TTC549 (cell line): ENCODE measurements around the gene ARHGEF18.
"Not testable (repeated sequence)": the region's sequence is repeated elsewhere in the genome, so short reads cannot be mapped to it uniquely, and the experiment has no call there.

Experiments
- FAIRE-seq: peaks from 2 replicates; lab custom pipeline; 2012; peaks lifted over from hg19 to GRCh38; lab: Jason Lieb, UNC

The ARHGEF18 gene

DNA sequence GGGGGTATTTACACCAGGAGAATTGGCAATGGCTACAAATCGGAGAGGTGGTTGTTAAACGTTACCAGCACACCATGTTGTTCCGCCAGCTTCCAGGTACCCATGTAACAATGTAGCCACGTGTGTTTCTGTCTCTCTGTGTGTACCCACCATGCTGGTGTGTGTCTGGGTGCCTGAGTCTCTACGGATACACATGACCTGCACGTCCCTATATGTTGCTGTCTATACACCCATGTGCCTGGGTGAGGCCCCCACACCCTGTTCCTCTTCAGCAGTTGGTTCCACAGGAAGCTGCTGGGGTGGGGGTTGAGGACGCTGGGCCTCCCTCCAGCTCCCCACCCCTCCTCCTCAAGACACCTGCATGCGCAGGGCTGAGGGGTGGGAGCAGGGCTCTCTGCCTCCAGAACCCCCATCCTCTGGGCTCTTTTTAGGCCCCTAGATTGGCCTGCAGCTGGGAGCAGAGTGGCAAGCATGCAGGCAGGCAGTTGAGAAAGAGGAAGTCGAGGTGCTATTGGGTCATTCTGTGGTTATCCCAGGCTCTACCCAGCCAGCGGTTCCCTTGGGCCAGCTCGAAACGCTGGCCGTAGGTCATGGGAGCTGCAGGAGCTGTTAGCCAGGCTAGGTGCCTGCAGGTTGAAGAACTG, at the start of gene ARHGEF18:
Gene ARHGEF18, plus strand, starts transcription at position 351 of the 644 bp plus-strand sequence. CDS start 13,954 bp downstream, outside the sequence.
- FAIRE-seq: no peak

GRCh38 chr19:7301525-7301924, 47.2 kb upstream of the ARHGEF18 start:
- FAIRE-seq: no peak

DNA sequence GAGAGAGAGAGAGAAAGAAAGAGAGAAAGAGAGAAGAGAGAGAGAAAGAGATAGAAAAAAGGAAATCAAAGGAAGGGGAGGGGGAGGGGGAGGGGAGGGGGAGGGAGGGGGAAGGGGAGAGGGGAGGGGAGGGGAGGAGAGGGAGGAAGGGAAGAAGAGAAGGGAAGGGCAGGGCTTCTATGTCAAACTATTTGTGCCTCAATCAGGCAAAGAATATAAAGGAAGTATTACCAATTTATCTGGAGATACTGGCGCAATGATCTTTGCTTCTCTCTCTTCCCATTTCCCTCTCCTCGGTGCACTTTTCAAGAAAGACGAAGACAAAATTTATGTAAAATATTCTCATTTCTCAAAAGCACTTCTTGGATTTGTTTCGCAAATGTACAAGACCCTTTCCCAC, 45.3 kb upstream of the ARHGEF18 start:
- FAIRE-seq: no peak

DNA sequence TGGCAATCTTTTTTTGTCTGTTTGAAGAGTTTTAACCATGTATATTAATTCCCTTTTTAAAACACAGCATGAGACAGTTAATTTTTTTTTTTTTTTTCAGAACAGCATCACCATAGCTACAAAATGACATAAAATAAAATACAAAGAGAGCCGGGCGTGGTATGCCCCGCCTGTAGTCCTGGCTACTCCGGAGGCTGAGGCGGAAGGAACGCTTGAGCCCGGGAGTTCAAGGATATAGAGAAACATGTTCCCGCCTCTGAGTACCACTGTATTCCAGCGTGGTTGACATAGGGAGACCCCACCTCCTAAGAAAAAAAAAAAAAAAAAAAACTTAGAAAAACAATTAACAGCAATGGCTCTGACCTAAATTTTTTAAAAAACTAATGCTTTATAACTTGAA, 44.5 kb upstream of the ARHGEF18 start:
- no peak for FAIRE-seq

- no peak for FAIRE-seq
Measured at GRCh38 chr19:7307590-7308218, 41.0 kb upstream of the ARHGEF18 start.

DNA sequence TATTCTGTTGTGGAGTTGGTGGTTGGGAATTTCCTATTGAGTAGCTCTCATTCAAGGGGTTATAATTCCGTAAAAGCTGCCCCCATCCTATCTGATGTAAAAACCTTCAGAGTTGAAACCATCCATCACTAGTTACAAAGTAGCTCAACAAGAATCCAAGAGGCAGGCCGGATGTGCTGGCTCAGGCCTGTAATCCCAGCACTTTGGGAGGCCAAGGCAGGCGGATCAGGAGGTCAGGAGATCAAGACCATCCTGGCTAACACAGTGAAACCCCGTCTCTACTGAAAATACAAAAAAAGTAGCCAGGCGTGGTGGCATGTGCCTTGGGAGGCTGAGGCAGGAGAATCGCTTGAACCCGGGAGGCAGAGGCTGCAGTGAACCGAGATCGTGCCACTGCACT, 40.4 kb upstream of the ARHGEF18 start:
- FAIRE-seq: not testable (repeated sequence)

DNA sequence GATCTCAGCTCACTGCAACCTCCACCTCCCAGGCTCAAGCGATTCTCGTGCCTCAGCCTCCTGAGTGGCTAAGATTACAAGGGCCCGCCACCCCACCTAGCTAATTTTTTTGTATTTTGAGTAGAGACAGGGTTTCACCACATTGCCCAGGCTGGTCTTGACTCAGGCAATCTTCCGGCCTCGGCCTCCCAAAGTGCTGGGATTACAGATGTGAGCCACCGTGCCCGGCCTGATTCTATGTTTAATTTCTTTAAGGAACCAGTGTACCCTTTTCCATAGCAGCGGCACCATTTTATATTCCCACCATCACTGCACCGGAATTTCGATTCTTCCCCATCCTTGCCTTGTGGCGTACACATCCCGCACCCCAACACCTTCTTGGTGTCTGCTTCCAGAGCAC, 36.8 kb upstream of the ARHGEF18 start:
- no peak for FAIRE-seq

DNA sequence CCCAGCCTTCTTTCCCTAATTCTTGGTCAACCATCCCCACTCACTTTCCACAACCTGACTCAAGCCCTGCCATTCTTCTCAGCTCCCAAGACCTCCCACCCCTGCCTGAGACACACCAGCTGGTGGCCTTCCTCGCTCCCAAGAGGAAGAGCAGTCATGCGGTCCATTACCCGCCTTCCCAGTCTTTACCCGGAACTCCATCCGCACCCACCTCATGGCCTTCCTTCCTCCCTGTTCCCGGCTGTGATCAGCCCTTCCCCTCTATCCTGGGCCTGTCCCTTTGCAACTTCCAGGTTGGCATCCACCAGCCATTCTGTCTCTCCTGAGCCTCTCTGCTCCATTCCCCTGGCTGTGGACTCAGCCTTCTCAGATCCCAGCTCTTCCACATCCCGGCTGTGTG, 35.9 kb upstream of the ARHGEF18 start:
- no peak for FAIRE-seq

DNA sequence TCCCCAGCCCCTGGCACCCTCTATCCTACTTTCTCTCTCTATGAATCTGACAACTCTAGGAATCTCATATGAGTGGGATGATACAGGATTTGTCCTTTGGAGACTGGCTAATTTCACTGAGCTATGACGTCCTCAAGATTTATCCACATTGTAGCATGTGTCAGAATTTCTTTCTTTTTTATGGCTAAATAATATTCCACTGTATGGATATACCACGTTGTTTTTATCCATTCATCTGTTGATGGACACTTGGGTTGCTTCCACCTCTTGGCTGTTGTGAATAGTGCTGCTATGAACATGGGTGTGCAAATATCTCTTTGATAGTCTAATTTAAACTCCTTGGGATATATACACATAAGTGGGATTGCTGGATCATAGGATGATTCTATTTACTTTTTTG, 30.6 kb upstream of the ARHGEF18 start:
- FAIRE-seq: no peak

- no peak for FAIRE-seq
Measured at GRCh38 chr19:7326105-7326877, 22.4 kb upstream of the ARHGEF18 start.

DNA sequence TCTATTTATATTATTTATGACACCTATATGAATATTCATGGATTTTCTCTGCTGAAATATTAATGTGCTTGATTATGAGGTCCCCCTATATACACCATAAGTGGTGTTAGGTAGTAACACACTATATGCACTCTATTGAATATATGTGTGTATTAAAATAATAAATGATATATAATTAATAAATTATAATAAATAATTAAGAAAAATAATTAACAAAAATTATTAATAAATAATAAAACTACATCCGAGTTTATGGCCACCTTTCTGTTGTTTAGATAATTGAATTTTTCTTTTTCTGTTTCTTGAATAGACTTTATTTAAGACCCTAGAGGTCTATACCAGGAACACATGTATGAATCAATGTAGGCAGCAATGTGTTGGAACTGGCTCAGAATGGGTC, 20.9 kb upstream of the ARHGEF18 start:
- FAIRE-seq: no peak

DNA sequence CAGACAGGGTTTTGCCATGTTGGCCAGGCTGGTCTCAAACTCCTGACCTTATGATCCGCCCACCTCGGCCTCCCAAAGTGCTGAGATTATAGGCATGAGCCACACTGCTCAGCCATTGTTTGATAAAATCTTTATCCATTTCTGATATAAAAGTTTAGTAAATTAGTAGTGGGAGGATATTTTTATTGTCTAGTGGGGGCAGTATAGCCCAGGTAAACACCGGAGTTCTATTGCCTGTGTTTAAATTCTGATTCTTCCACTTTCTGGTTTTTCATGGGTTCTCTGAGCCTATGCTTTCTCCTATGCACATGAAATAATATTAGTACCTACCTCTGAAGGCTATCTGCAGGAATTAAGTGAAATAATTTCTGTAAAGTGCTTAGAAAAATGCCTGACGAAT, 20.1 kb upstream of the ARHGEF18 start:
- FAIRE-seq: no peak

GRCh38 chr19:7331446-7331845, 17.3 kb upstream of the ARHGEF18 start:
- FAIRE-seq: no peak

GRCh38 chr19:7333198-7334118, 15.3 kb upstream of the ARHGEF18 start:
- no peak for FAIRE-seq

GRCh38 chr19:7336321-7336973, 12.3 kb upstream of the ARHGEF18 start:
- FAIRE-seq: no peak

- no peak for FAIRE-seq
Measured at GRCh38 chr19:7337380-7338194, 11.2 kb upstream of the ARHGEF18 start.

GRCh38 chr19:7340959-7341837, 7.5 kb upstream of the ARHGEF18 start:
- no peak for FAIRE-seq

GRCh38 chr19:7342143-7342542, 6.6 kb upstream of the ARHGEF18 start:
- no peak for FAIRE-seq

DNA sequence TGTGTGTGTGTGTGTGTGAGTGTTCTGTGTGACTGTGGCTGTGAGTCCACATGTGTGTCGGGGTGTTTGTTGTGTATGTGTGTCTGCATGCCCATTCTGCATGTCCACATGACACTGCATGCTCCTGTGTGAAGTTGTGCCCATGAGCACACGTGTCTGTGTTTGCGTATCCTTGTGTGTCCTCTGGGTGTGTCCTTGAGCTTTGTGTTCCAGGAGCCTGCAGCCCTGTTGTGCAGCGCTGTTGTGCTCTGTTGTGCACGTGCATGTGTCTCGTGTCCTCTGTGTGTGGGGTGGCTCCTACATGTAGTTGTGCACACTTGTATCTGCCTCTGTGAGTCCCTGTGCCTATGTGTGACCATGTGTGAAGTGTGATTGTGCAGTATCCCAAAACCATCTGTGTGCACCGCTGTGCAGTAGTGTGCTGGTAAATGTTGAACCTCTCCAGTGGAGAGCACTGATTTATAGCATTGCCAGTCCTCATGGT, 2.2 kb upstream of the ARHGEF18 start:
- FAIRE-seq: no peak

DNA sequence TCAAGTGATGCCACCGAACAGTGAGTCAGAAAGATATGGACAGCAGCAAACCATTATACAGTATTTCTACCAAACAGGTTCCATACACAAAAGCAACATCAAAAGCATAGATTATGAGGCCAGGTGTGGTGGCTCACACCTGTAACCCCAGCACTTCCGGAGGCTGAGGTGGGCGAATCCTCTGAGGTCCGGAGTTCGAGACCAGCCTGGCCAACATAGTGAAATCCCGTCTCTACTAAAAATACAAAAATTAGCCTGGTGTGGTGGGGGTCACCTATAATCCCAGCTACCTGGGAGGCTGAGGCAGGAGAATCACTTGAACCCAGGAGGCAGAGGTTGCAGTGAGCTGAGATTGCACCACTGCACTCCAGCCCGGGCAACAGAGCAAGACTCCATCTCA, 1.7 kb upstream of the ARHGEF18 start:
- not testable (repeated sequence) for FAIRE-seq
